Mammary epithelial cell (primary cell): ENCODE data around the gene SLC24A3.

Experiments used
- EZH2 ChIP-seq: IDR thresholded peaks from 2 replicates; pipeline ENCODE4 v1.6.1; 2012; ENCODE audit warnings: low read length, inconsistent platforms, borderline replicate concordance
- TF ChIP-seq, protein P1 (sequence below), 2 donors: IDR thresholded peaks in 1 of 2; conservative IDR thresholded peaks in 1 of 2; 2 replicates each; pipeline ENCODE4 v1.5.1; 2011 to 2012; ENCODE audit warnings: inconsistent platforms in 2 of 2, low read length in 2 of 2, mild to moderate bottlenecking in 2 of 2, control low read depth in 1 of 2, low read depth in 1 of 2; ENCODE audit not compliant: insufficient read depth in 1 of 2; ENCODE audit errors: extremely low read depth in 1 of 2

DNA sequence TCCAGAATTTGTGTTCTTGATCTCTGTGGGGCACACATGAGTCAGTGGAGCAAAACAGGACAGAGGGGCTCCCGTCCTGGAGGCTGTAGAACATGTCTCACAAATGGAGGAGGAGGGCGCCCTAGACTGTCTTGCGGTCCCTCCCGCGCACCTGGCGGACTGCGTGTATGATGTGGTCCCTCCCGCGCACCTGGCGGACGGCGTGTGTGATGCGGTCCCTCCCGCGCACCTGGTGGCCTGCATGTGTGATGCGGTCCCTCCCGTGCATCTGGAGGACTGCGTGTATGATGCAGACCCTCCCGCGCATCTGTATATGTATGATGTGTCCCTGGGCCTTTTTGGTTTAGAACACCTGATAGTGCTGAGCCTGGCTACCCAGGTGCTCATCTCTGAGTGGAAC lies 386.8 kb downstream of the SLC24A3 start:
- TF ChIP-seq, protein P1, sequence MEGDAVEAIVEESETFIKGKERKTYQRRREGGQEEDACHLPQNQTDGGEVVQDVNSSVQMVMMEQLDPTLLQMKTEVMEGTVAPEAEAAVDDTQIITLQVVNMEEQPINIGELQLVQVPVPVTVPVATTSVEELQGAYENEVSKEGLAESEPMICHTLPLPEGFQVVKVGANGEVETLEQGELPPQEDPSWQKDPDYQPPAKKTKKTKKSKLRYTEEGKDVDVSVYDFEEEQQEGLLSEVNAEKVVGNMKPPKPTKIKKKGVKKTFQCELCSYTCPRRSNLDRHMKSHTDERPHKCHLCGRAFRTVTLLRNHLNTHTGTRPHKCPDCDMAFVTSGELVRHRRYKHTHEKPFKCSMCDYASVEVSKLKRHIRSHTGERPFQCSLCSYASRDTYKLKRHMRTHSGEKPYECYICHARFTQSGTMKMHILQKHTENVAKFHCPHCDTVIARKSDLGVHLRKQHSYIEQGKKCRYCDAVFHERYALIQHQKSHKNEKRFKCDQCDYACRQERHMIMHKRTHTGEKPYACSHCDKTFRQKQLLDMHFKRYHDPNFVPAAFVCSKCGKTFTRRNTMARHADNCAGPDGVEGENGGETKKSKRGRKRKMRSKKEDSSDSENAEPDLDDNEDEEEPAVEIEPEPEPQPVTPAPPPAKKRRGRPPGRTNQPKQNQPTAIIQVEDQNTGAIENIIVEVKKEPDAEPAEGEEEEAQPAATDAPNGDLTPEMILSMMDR (conservative IDR thresholded peaks at IDR 0.05 in 1 of 2, IDR thresholded peaks at IDR 0.05 in 1 of 2; ENCODE audit: extremely low read depth in 1 of 2, insufficient read depth in 1 of 2, low read depth in 1 of 2, low read length in 2 of 2) = no peak
- no peak for TF ChIP-seq EZH2
